ENCODE results near the gene ABCA3. TPM values are rescaled to one million over a fixed set of nuclear protein-coding genes. Genes with fewer than 3 reads are reported as not detected.

Gene ABCA3
- total RNA-seq, 1 experiment from 2014 or later: 3.5 TPM

GRCh38 chr16:2235695-2236336 is 104.7 kb downstream of the ABCA3 start:
- H3K36me3 Mint-ChIP-seq (ENCODE audit: insufficient read depth, unreplicated experiment): peaks cover 63% of the 10 kb centered on the region
- BruUV-seq (replicated peaks): no TSS peak
- H3K4me3 Mint-ChIP-seq (ENCODE audit: unreplicated experiment): no peak overlapping the region
- no peak overlapping the region for H3K27ac Mint-ChIP-seq (ENCODE audit: low read depth, unreplicated experiment)
- H3K27me3 Mint-ChIP-seq (ENCODE audit: insufficient read depth, unreplicated experiment): no peaks in the 10 kb centered on the region
- POLR2A ChIA-PET: interaction anchor here (1.0 to 1.4 kb wide), 2 partner anchors 9 to 15 kb away, joined by 3 to 4 read pairs; no protein-coding TSS in a partner anchor
- intact Hi-C loops (cut with micrococcal nuclease): no loop called here
- CTCF ChIA-PET: interaction anchor here (0.6 kb wide), 1 partner anchor 22 kb away, joined by 3 read pairs; no protein-coding TSS in a partner anchor
- H3K9me3 Mint-ChIP-seq (ENCODE audit: unreplicated experiment): no peaks in the 10 kb centered on the region
- TF ChIP-seq CTCF (IDR thresholded peaks at IDR 0.05; ENCODE audit: unreplicated experiment): no peak
- no peaks in the 10 kb centered on the region for H3K4me1 Mint-ChIP-seq (ENCODE audit: insufficient read depth, unreplicated experiment)
- no peak for DNase-seq (ENCODE audit: unreplicated experiment)

- H3K27ac Mint-ChIP-seq (ENCODE audit: low read depth, unreplicated experiment): no peak overlapping the region
- intact Hi-C loops (cut with micrococcal nuclease): no loop called here
- POLR2A ChIA-PET: interaction anchor here (1.0 kb wide), 1 partner anchor 9 kb away, joined by 4 read pairs; no protein-coding TSS in a partner anchor
- no peaks in the 10 kb centered on the region for H3K9me3 Mint-ChIP-seq (ENCODE audit: unreplicated experiment)
- peaks cover 63% of the 10 kb centered on the region for H3K36me3 Mint-ChIP-seq (ENCODE audit: insufficient read depth, unreplicated experiment)
- BruUV-seq (replicated peaks): TSS peak; percentile 26
- TF ChIP-seq CTCF (IDR thresholded peaks at IDR 0.05; ENCODE audit: unreplicated experiment): no peak
- H3K4me1 Mint-ChIP-seq (ENCODE audit: insufficient read depth, unreplicated experiment): no peaks in the 10 kb centered on the region
- DNase-seq (ENCODE audit: unreplicated experiment): no peak
- H3K4me3 Mint-ChIP-seq (ENCODE audit: unreplicated experiment): no peak overlapping the region
- H3K27me3 Mint-ChIP-seq (ENCODE audit: insufficient read depth, unreplicated experiment): no peaks in the 10 kb centered on the region
- CTCF ChIA-PET: interaction anchor here (0.6 kb wide), 1 partner anchor 22 kb away, joined by 3 read pairs; no protein-coding TSS in a partner anchor
Measured at GRCh38 chr16:2235234-2235651, 105.3 kb downstream of the ABCA3 start.

GRCh38 chr16:2234813-2235170 is 105.7 kb downstream of the ABCA3 start:
- no peaks in the 10 kb centered on the region for H3K9me3 Mint-ChIP-seq (ENCODE audit: unreplicated experiment)
- intact Hi-C loops (cut with micrococcal nuclease): no loop called here
- no peak for DNase-seq (ENCODE audit: unreplicated experiment)
- H3K4me1 Mint-ChIP-seq (ENCODE audit: insufficient read depth, unreplicated experiment): no peaks in the 10 kb centered on the region
- ChIA-PET CTCF (no interaction called here), POLR2A (interaction anchor here (1.0 kb wide), 1 partner anchor 8 kb away, joined by 4 read pairs; no protein-coding TSS in a partner anchor)
- no peak for TF ChIP-seq CTCF (IDR thresholded peaks at IDR 0.05; ENCODE audit: unreplicated experiment)
- no peaks in the 10 kb centered on the region for H3K27me3 Mint-ChIP-seq (ENCODE audit: insufficient read depth, unreplicated experiment)
- no TSS peak for BruUV-seq (replicated peaks)
- no peak overlapping the region for H3K4me3 Mint-ChIP-seq (ENCODE audit: unreplicated experiment)
- H3K36me3 Mint-ChIP-seq (ENCODE audit: insufficient read depth, unreplicated experiment): peaks cover 67% of the 10 kb centered on the region
- H3K27ac Mint-ChIP-seq (ENCODE audit: low read depth, unreplicated experiment): no peak overlapping the region

GRCh38 chr16:2233872-2234812 is 106.4 kb downstream of the ABCA3 start:
- no peaks in the 10 kb centered on the region for H3K9me3 Mint-ChIP-seq (ENCODE audit: unreplicated experiment)
- H3K4me1 Mint-ChIP-seq (ENCODE audit: insufficient read depth, unreplicated experiment): no peaks in the 10 kb centered on the region
- H3K36me3 Mint-ChIP-seq (ENCODE audit: insufficient read depth, unreplicated experiment): peaks cover 65% of the 10 kb centered on the region
- no TSS peak for BruUV-seq (replicated peaks)
- intact Hi-C loops (cut with micrococcal nuclease): no loop called here
- H3K27me3 Mint-ChIP-seq (ENCODE audit: insufficient read depth, unreplicated experiment): no peaks in the 10 kb centered on the region
- CTCF ChIA-PET: no interaction called here
- no peak overlapping the region for H3K27ac Mint-ChIP-seq (ENCODE audit: low read depth, unreplicated experiment)
- H3K4me3 Mint-ChIP-seq (ENCODE audit: unreplicated experiment): no peak overlapping the region
- no peak for DNase-seq (ENCODE audit: unreplicated experiment)
- POLR2A ChIA-PET: no interaction called here
- no peak for TF ChIP-seq CTCF (IDR thresholded peaks at IDR 0.05; ENCODE audit: unreplicated experiment)

Data from MCF 10A (cell line).